ENCODE results near the gene LRP1. TPM values are rescaled to one million over a fixed set of nuclear protein-coding genes. Genes with fewer than 3 reads are reported as not detected.

The LRP1 gene
- total and polyA plus RNA-seq, 2 experiments from 2014 or later: 26.6 to 145 TPM

DNA sequence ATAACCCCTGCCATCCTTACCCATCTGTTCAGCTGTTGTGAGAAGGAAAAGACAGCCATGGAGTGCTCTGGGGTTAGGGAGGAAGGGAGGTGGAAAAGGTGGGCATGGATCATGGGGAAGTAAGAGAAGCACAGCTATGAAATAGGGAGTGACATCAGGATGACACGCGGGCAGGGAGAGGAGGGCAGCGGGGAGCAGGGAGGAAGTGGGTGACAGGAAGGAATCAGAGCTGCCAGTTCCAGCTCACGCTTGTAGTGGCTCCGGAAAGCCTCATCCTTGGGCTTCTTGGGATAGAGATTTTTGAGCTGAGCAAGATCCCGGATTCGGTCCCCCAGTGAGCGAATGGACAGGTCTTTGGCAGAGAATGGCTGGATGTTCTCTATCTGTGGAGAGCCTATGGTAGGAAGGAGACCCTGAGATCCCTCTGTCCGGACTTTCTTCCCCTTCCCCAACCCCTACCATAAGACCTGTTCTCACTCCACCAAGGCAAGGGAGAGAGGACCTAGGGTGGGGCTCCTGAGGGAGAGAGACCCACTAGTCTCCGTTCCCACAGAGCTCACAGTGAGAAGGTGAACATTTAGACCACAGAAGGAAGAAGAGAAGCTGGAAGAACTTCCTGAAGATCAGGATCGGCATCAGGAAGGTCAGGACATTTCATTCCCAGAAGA, 29.1 kb upstream of the LRP1 start:
- Histone ChIP-seq H3K79me2 (replicated peaks; ENCODE audit: insufficient read depth) (no peaks in the 10 kb centered on the region), H4K20me1 (replicated peaks; ENCODE audit: insufficient read depth) (no peaks in the 10 kb centered on the region), H3K27ac (ENCODE audit: low read depth) (no peak overlapping the region), H2AFZ (no peak overlapping the region), H3K4me3 (no peak overlapping the region), H3K36me3 (ENCODE audit: insufficient read depth) (no peaks in the 10 kb centered on the region), H3K4me2 (no peak overlapping the region), H3K27me3 (ENCODE audit: insufficient read depth) (no peaks in the 10 kb centered on the region), H3K4me1 (ENCODE audit: insufficient read depth) (peaks cover 16% of the 10 kb centered on the region), H3F3A (replicated peaks; ENCODE audit: low read depth) (0 out of 2 replicates have a peak, but pooled peaks cover 5% of the 10 kb centered on the region), H3K9me2 (ENCODE audit: insufficient read depth) (no peaks in the 10 kb centered on the region)
- H3K27me3 Mint-ChIP-seq (ENCODE audit: insufficient read depth, low read depth, poor library complexity): peaks cover 18% of the 10 kb centered on the region
- H3K27ac Mint-ChIP-seq: no peak overlapping the region
- H3K9me3 Mint-ChIP-seq: no peaks in the 10 kb centered on the region
- TF ChIP-seq ZNF114 (CRISPR knock-in tag; IDR thresholded peaks at IDR 0.05): no peak
- TF ChIP-seq POLR2AphosphoS5 (IDR thresholded peaks at IDR 0.05; ENCODE audit: low read depth): no peak
- ATAC-seq (no peak), DNase-seq (ENCODE audit: low spot score) (no peak)
- H3K36me3 Mint-ChIP-seq (ENCODE audit: low read depth): peaks cover 39% of the 10 kb centered on the region
- no peak overlapping the region for H3K4me3 Mint-ChIP-seq
- peaks cover 23% of the 10 kb centered on the region for H3K4me1 Mint-ChIP-seq

DNA sequence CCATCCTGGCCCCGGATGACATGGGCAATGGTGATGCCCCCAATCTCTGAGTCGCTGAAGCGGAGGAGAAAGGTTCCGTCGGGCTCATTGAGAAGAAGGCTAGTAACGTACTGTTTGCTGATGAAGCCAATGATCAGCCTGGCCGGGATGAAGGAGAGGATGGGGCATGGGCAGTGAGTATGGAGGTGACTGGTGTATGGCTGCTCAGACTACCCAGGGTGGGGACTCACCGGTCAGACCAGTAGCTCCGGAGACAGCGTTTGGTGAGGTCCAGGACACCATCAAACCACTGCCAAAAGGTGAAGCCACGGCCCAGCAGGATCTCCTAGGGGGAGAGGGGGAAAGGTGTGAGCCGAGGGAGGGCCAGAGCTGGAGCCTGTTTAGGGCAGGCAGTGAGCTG, 28.5 kb upstream of the LRP1 start:
- no peaks in the 10 kb centered on the region for H3K9me2 ChIP-seq (ENCODE audit: insufficient read depth)
- TF ChIP-seq, protein P1, sequence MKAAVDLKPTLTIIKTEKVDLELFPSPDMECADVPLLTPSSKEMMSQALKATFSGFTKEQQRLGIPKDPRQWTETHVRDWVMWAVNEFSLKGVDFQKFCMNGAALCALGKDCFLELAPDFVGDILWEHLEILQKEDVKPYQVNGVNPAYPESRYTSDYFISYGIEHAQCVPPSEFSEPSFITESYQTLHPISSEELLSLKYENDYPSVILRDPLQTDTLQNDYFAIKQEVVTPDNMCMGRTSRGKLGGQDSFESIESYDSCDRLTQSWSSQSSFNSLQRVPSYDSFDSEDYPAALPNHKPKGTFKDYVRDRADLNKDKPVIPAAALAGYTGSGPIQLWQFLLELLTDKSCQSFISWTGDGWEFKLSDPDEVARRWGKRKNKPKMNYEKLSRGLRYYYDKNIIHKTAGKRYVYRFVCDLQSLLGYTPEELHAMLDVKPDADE (IDR thresholded peaks at IDR 0.05): no peak
- no peak for TF ChIP-seq JUNB (IDR thresholded peaks at IDR 0.05; ENCODE audit: unreplicated experiment)
- no peak for TF ChIP-seq EZH2phosphoT487 (IDR thresholded peaks at IDR 0.05; ENCODE audit: unreplicated experiment)
- TF ChIP-seq, protein P2, sequence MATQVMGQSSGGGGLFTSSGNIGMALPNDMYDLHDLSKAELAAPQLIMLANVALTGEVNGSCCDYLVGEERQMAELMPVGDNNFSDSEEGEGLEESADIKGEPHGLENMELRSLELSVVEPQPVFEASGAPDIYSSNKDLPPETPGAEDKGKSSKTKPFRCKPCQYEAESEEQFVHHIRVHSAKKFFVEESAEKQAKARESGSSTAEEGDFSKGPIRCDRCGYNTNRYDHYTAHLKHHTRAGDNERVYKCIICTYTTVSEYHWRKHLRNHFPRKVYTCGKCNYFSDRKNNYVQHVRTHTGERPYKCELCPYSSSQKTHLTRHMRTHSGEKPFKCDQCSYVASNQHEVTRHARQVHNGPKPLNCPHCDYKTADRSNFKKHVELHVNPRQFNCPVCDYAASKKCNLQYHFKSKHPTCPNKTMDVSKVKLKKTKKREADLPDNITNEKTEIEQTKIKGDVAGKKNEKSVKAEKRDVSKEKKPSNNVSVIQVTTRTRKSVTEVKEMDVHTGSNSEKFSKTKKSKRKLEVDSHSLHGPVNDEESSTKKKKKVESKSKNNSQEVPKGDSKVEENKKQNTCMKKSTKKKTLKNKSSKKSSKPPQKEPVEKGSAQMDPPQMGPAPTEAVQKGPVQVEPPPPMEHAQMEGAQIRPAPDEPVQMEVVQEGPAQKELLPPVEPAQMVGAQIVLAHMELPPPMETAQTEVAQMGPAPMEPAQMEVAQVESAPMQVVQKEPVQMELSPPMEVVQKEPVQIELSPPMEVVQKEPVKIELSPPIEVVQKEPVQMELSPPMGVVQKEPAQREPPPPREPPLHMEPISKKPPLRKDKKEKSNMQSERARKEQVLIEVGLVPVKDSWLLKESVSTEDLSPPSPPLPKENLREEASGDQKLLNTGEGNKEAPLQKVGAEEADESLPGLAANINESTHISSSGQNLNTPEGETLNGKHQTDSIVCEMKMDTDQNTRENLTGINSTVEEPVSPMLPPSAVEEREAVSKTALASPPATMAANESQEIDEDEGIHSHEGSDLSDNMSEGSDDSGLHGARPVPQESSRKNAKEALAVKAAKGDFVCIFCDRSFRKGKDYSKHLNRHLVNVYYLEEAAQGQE (IDR thresholded peaks at IDR 0.05; ENCODE audit: unreplicated experiment): no peak
- TF ChIP-seq, protein P3, sequence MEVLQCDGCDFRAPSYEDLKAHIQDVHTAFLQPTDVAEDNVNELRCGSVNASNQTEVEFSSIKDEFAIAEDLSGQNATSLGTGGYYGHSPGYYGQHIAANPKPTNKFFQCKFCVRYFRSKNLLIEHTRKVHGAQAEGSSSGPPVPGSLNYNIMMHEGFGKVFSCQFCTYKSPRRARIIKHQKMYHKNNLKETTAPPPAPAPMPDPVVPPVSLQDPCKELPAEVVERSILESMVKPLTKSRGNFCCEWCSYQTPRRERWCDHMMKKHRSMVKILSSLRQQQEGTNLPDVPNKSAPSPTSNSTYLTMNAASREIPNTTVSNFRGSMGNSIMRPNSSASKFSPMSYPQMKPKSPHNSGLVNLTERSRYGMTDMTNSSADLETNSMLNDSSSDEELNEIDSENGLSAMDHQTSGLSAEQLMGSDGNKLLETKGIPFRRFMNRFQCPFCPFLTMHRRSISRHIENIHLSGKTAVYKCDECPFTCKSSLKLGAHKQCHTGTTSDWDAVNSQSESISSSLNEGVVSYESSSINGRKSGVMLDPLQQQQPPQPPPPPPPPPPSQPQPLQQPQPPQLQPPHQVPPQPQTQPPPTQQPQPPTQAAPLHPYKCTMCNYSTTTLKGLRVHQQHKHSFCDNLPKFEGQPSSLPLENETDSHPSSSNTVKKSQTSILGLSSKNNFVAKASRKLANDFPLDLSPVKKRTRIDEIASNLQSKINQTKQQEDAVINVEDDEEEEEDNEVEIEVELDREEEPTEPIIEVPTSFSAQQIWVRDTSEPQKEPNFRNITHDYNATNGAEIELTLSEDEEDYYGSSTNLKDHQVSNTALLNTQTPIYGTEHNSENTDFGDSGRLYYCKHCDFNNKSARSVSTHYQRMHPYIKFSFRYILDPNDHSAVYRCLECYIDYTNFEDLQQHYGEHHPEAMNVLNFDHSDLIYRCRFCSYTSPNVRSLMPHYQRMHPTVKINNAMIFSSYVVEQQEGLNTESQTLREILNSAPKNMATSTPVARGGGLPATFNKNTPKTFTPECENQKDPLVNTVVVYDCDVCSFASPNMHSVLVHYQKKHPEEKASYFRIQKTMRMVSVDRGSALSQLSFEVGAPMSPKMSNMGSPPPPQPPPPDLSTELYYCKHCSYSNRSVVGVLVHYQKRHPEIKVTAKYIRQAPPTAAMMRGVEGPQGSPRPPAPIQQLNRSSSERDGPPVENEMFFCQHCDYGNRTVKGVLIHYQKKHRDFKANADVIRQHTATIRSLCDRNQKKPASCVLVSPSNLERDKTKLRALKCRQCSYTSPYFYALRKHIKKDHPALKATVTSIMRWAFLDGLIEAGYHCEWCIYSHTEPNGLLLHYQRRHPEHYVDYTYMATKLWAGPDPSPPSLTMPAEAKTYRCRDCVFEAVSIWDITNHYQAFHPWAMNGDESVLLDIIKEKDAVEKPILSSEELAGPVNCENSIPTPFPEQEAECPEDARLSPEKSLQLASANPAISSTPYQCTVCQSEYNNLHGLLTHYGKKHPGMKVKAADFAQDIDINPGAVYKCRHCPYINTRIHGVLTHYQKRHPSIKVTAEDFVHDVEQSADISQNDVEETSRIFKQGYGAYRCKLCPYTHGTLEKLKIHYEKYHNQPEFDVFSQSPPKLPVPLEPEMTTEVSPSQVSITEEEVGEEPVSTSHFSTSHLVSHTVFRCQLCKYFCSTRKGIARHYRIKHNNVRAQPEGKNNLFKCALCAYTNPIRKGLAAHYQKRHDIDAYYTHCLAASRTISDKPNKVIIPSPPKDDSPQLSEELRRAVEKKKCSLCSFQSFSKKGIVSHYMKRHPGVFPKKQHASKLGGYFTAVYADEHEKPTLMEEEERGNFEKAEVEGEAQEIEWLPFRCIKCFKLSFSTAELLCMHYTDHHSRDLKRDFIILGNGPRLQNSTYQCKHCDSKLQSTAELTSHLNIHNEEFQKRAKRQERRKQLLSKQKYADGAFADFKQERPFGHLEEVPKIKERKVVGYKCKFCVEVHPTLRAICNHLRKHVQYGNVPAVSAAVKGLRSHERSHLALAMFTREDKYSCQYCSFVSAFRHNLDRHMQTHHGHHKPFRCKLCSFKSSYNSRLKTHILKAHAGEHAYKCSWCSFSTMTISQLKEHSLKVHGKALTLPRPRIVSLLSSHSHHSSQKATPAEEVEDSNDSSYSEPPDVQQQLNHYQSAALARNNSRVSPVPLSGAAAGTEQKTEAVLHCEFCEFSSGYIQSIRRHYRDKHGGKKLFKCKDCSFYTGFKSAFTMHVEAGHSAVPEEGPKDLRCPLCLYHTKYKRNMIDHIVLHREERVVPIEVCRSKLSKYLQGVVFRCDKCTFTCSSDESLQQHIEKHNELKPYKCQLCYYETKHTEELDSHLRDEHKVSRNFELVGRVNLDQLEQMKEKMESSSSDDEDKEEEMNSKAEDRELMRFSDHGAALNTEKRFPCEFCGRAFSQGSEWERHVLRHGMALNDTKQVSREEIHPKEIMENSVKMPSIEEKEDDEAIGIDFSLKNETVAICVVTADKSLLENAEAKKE (CRISPR knock-in tag; IDR thresholded peaks at IDR 0.05): no peak
- no peak for TF ChIP-seq STAT1 (IDR thresholded peaks at IDR 0.05; ENCODE audit: unreplicated experiment)
- DNase-seq (ENCODE audit: low spot score) (no peak), ATAC-seq (no peak)
- no peaks in the 10 kb centered on the region for H4K20me1 ChIP-seq (replicated peaks; ENCODE audit: insufficient read depth)
- H3K79me2 ChIP-seq (replicated peaks; ENCODE audit: insufficient read depth): no peaks in the 10 kb centered on the region
- Mint-ChIP-seq H3K4me3 (no peak overlapping the region), H3K36me3 (ENCODE audit: low read depth) (peaks cover 39% of the 10 kb centered on the region), H3K4me1 (peaks cover 18% of the 10 kb centered on the region), H3K27ac (no peak overlapping the region), H3K9me3 (no peaks in the 10 kb centered on the region), H3K27me3 (ENCODE audit: insufficient read depth, low read depth, poor library complexity) (peaks cover 16% of the 10 kb centered on the region)
- H3K36me3 ChIP-seq (ENCODE audit: insufficient read depth): no peaks in the 10 kb centered on the region
- peaks cover 10% of the 10 kb centered on the region for H3K4me1 ChIP-seq (ENCODE audit: insufficient read depth)
- no peak overlapping the region for H3K27ac ChIP-seq (ENCODE audit: low read depth)
- no peak overlapping the region for H3K4me2 ChIP-seq
- no peak overlapping the region for H3K4me3 ChIP-seq
- H2AFZ ChIP-seq: no peak overlapping the region
- no peaks in the 10 kb centered on the region for H3K27me3 ChIP-seq (ENCODE audit: insufficient read depth)
- no peaks in the 10 kb centered on the region for H3F3A ChIP-seq (replicated peaks; ENCODE audit: low read depth)
